Astrocyte of the cerebellum (primary cell): ENCODE results near the gene PLXDC2.

ENCODE experiments used
- DNase-seq: peaks from one replicate; pipeline ENCODE4 v3.0.0-alpha.2; 2011; ENCODE audit warnings: low read depth
- H3K4me3 ChIP-seq: 2 replicates; pipeline ENCODE4 v1.5.1; 2011; ENCODE audit warnings: mild to moderate bottlenecking, low read depth, low read length, moderate library complexity
- CTCF ChIP-seq: IDR thresholded peaks from 2 replicates; pipeline ENCODE4 v1.5.1; 2012; ENCODE audit warnings: low read length, low read depth, moderate library complexity, mild to moderate bottlenecking; ENCODE audit errors: missing control alignments
- in situ Hi-C: cut with HindIII; loops from 2 replicates; pipeline ENCODE4 v1.10.0; 2017; ENCODE audit warnings: low sequenced_read_pairs

Gene PLXDC2

DNA sequence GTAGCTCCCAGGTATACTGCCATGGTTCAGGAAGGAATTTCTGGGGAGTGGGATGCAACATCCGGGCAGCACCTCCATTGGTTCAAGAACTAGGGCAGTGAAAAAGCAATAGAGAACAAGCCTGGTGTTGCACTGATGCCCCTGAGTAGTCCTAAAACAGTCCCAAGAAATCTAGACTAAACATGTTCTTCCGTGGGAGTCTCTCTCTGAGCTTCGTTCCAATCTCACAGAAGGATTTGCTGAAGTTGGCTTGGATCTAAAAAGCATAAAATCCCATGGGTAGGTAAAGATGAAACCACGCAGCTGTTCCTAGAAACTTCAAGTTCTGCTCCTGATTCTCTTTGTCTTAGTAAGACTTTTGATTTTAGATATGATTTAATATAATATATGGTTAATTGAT is 154.5 kb downstream of the PLXDC2 start:
- in situ Hi-C loops, result no loop called here
- no peak for DNase-seq
- no peak overlapping the region for H3K4me3 ChIP-seq
- TF ChIP-seq CTCF, result no peak

DNA sequence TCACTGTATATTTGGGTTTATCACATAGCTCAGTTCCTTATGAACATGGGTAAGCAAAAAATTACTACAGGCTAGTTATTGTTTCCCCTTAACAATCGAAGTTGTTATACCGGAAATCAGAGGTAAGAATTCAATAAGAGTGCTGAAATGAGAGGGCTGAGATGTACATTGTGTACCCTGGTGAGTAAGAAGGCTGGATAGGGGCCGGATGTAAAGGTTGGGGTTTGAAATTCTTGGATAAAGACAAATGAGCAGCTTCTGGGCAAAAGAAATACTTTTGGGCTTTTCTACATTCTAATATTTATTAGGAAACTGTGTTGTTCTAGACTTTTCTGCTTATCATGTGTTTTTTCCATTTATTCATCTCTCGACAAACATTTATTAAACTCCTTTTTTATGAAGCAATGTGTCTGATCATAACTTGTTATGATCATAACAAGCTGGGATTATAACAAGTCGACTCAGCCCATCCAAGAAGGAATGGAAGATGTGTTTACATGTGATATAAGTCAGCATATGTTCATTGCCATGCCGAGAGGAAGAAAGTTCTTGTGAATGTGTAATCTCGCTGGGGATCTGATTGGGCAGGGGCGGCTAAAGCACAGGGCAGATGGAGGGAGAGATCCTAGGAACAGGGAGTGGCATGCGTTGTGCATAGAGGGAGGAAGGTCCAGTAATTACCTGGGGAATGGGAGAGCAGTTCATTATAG is 155.3 kb downstream of the PLXDC2 start:
- H3K4me3 ChIP-seq, result no peak overlapping the region
- in situ Hi-C loops, result no loop called here
- no peak for TF ChIP-seq CTCF
- no peak for DNase-seq

GRCh38 chr10:19974138-19974537 is 157.9 kb downstream of the PLXDC2 start:
- TF ChIP-seq CTCF, result no peak
- in situ Hi-C loops, result no loop called here
- H3K4me3 ChIP-seq, result no peak overlapping the region
- DNase-seq, result no peak

GRCh38 chr10:19974554-19974953 is 158.3 kb downstream of the PLXDC2 start:
- no peak for TF ChIP-seq CTCF
- DNase-seq, result no peak
- no peak overlapping the region for H3K4me3 ChIP-seq
- in situ Hi-C loops, result no loop called here

DNA sequence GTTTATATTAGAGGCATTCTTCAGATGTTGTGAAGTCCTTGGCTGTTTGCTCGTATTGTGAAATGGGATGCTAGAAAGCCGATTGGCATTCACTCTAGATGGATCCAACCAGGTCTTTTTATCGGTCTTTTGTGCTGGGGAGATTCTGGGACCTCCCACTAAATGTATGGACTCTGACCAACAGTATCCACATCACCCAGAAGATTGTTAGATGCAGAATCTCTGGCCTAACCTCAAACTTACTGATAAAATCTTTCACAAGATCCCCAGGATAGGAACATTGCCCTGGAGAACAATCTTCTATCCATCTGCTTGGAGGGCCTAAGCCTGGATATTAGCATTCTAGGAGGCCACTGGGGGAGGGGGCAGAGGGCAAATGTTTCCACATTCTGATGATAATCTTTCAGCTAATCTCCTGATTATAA is 160.9 kb downstream of the PLXDC2 start:
- in situ Hi-C loops, result no loop called here
- no peak for TF ChIP-seq CTCF
- no peak overlapping the region for H3K4me3 ChIP-seq
- DNase-seq, result no peak

GRCh38 chr10:19979628-19980027 is 163.4 kb downstream of the PLXDC2 start:
- in situ Hi-C loops, result no loop called here
- TF ChIP-seq CTCF, result no peak
- no peak overlapping the region for H3K4me3 ChIP-seq
- no peak for DNase-seq
